DOHH2 (cell line): ENCODE results near the gene SIPA1L3.

Experiments used
- H3F3A ChIP-seq: fragments of 200-600 bp; sonication (generic), shearing (Covaris generic); 2 replicates; pipeline ENCODE4 v1.6.0; 2016; ENCODE audit warnings: antibody characterized with exemption, mild to moderate bottlenecking; ENCODE audit not compliant: control insufficient read depth, insufficient read depth
- H3K27ac ChIP-seq: fragments of 200-600 bp; sonication (generic); 2 replicates; pipeline ENCODE4 v1.5.1; 2014; ENCODE audit warnings: low read depth, mild to moderate bottlenecking, low read length, moderate library complexity
- H3K27me3 ChIP-seq: fragments of 200-600 bp; sonication (generic); 2 replicates; pipeline ENCODE4 v1.6.1; 2014; ENCODE audit warnings: mild to moderate bottlenecking, low read length, mixed read lengths; ENCODE audit not compliant: control insufficient read depth
- H3K36me3 ChIP-seq: fragments of 200-600 bp; sonication (generic); 2 replicates; pipeline ENCODE4 v1.6.1; 2014; ENCODE audit warnings: mild to moderate bottlenecking, low read length, moderate library complexity, mixed read lengths; ENCODE audit not compliant: control insufficient read depth
- H3K4me1 ChIP-seq: fragments of 200-600 bp; sonication (generic); 2 replicates; pipeline ENCODE4 v1.6.1; 2014; ENCODE audit warnings: mild to moderate bottlenecking, low read length, mixed read lengths; ENCODE audit not compliant: control insufficient read depth
- H3K4me2 ChIP-seq: fragments of 200-600 bp; sonication (generic); 2 replicates; pipeline ENCODE4 v1.6.0; 2014; ENCODE audit warnings: mild to moderate bottlenecking, low read length, moderate library complexity
- H3K4me3 ChIP-seq: fragments of 200-600 bp; sonication (generic); 2 replicates; pipeline ENCODE4 v1.5.1; 2014; ENCODE audit warnings: mild to moderate bottlenecking, low read length, mixed read lengths
- H3K79me2 ChIP-seq: fragments of 200-600 bp; sonication (generic); 2 replicates; pipeline ENCODE4 v1.6.1; 2014; ENCODE audit warnings: mild to moderate bottlenecking, low read length, mixed read lengths; ENCODE audit not compliant: control insufficient read depth
- H3K9me2 ChIP-seq: fragments of 200-600 bp; sonication (generic); replicated peaks from 2 replicates; pipeline ENCODE4 v1.6.1; 2014; ENCODE audit warnings: mild to moderate bottlenecking, low read length, mixed read lengths; ENCODE audit not compliant: control insufficient read depth
- H3K9me3 ChIP-seq: fragments of 200-600 bp; sonication (generic); 2 replicates; pipeline ENCODE4 v1.6.1; 2014; ENCODE audit warnings: antibody characterized with exemption, low read length, mixed read lengths; ENCODE audit not compliant: control insufficient read depth, insufficient read depth
- H4K20me1 ChIP-seq: fragments of 200-600 bp; sonication (generic); 2 replicates; pipeline ENCODE4 v1.6.0; 2014; ENCODE audit warnings: low read depth, mild to moderate bottlenecking, antibody characterized with exemption, low read length, moderate library complexity; ENCODE audit not compliant: control insufficient read depth, insufficient read depth
- EZH2phosphoT487 ChIP-seq: fragments of 200-600 bp; sonication (generic); IDR thresholded peaks from 2 replicates; pipeline ENCODE4 v1.6.1; 2017; ENCODE audit warnings: borderline replicate concordance, mild to moderate bottlenecking, antibody characterized with exemption, low read length, moderate library complexity, mixed read lengths
- TF ChIP-seq, protein P1 (sequence below): fragments of 200-600 bp; sonication (generic); IDR thresholded peaks from one replicate; pipeline ENCODE4 v1.5.1; 2014; ENCODE audit warnings: antibody characterized with exemption, mild to moderate bottlenecking, low read depth, low read length; ENCODE audit not compliant: poor library complexity, severe bottlenecking

SIPA1L3 gene

DNA sequence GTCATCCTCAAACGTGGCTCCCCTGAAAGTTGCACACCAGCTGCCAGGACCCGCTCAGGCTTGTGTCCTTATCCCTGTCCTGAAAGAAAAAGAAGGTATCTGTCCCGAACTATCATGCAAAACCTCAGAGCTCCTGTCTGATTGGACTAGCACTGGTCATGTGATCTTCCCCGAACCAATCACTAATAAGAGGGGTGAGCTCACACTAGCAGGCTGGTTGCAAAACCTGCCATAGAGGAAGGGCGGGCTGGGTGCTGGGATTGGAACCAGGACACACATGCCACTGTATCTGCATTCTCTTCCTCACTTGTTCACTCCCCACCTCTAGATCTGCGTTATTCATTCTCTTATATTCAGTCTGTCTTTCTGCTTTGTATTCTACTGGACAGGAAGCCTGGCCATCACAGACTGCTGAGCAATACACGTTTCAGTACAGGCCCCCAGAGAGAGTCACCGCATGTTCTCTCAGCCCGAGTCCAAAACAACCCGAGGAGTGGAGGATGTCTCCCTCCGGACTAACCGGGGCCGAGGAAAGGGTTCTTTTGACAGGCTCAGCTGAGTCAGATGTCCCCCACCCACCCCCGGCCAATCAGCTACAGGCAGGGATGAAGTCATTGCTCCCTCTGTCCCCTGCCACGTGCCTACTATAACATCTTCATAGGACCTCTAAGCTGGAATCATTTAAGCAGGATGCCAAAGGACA is 97.7 kb downstream of the SIPA1L3 start:
- Histone ChIP-seq H3K9me3 (no peaks in the 10 kb centered on the region), H3K4me1 (peaks cover 66% of the 10 kb centered on the region), H3K4me3 (peak overlapping the region; percentile 62), H3K36me3 (peaks cover 9% of the 10 kb centered on the region; the same call in 1 of the 2 replicates), H4K20me1 (no peaks in the 10 kb centered on the region), H3K4me2 (peak overlapping the region; percentile 96), H3K27me3 (no peaks in the 10 kb centered on the region), H3K79me2 (peaks cover 56% of the 10 kb centered on the region), H3F3A (peaks cover 10% of the 10 kb centered on the region; the same call in 1 of the 2 replicates), H3K9me2 (no peaks in the 10 kb centered on the region), H3K27ac (peak overlapping the region; percentile 67)
- TF ChIP-seq, protein P1, sequence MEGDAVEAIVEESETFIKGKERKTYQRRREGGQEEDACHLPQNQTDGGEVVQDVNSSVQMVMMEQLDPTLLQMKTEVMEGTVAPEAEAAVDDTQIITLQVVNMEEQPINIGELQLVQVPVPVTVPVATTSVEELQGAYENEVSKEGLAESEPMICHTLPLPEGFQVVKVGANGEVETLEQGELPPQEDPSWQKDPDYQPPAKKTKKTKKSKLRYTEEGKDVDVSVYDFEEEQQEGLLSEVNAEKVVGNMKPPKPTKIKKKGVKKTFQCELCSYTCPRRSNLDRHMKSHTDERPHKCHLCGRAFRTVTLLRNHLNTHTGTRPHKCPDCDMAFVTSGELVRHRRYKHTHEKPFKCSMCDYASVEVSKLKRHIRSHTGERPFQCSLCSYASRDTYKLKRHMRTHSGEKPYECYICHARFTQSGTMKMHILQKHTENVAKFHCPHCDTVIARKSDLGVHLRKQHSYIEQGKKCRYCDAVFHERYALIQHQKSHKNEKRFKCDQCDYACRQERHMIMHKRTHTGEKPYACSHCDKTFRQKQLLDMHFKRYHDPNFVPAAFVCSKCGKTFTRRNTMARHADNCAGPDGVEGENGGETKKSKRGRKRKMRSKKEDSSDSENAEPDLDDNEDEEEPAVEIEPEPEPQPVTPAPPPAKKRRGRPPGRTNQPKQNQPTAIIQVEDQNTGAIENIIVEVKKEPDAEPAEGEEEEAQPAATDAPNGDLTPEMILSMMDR: no peak
- TF ChIP-seq EZH2phosphoT487: no peak

DNA sequence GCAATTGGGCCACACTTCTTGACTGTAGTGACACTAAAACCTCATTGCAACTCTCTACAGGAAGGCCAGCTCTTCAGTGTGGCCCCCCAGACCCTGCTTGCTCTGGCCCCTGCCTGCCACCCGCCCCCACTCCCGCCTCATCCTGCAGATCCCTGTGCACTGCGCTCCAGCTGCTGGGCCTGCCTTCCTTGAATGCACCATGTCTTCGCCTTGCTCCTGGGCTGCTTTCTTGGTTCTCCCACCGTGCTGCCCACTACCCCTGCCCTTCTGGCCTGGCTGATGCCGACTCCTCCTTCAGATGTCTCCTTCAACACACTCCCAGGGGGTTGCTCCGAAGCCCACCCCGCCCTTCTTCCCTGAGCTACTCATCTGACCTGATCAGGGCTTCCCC is 98.2 kb downstream of the SIPA1L3 start:
- H3K4me1 ChIP-seq: peaks cover 66% of the 10 kb centered on the region

DNA sequence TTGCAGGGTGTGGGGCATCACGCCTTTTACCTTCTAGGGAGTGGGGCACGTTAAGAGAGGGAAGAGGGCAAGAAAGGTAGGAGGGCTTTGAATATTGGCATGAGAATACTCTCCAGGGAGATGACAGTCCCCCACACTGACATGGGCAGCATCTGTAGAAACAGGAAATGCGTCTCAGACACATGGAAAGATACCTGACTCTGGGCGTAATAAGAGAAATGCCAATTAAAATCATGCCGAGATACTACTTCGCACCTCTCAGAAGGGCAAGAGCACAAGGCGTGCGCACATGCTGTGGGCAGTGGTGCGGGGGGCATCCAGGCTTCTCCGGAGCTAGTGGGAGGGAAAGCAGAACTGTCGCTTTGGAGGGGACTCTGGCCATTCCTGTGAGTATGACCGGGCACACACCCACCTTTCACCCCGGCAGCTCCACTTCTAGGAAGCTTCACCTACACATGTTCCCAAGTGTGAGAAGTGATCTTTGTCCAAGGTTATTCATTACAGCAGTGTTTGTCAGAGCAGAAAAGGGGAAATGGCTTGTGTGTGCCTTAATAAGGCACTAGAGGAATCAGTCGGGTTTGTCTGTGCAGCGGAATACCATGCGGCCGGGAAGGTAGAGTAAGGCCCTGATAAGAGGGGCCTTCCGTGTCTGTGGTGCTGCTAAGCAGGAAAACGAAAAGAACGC is 99.5 kb downstream of the SIPA1L3 start:
- H3K9me2 ChIP-seq: no peaks in the 10 kb centered on the region
- H3K4me3 ChIP-seq: no peak overlapping the region; the same call in 1 of the 2 replicates
- peaks cover 75% of the 10 kb centered on the region for H3K4me1 ChIP-seq
- H3K79me2 ChIP-seq: peaks cover 58% of the 10 kb centered on the region
- no peaks in the 10 kb centered on the region for H3K27me3 ChIP-seq
- no peaks in the 10 kb centered on the region for H3K9me3 ChIP-seq
- no peaks in the 10 kb centered on the region for H4K20me1 ChIP-seq
- peaks cover 9% of the 10 kb centered on the region; the same call in 1 of the 2 replicates for H3K36me3 ChIP-seq
- TF ChIP-seq, protein P1: no peak
- TF ChIP-seq EZH2phosphoT487: no peak
- H3K27ac ChIP-seq: no peak overlapping the region
- H3F3A ChIP-seq: peaks cover 3% of the 10 kb centered on the region; the same call in 1 of the 2 replicates
- peak overlapping the region; percentile 96; the same call in 1 of the 2 replicates for H3K4me2 ChIP-seq

More for the DNA sequence above, 98.2 kb downstream of the SIPA1L3 start:
- H4K20me1 ChIP-seq: no peaks in the 10 kb centered on the region
- no peaks in the 10 kb centered on the region for H3K9me3 ChIP-seq
- peaks cover 58% of the 10 kb centered on the region for H3K79me2 ChIP-seq
- H3K9me2 ChIP-seq: no peaks in the 10 kb centered on the region
- peak overlapping the region; percentile 7; the same call in 1 of the 2 replicates for H3K27ac ChIP-seq
- TF ChIP-seq, protein P1: no peak
- no peak for TF ChIP-seq EZH2phosphoT487
- H3K4me2 ChIP-seq: peak overlapping the region; percentile 96
- peaks cover 9% of the 10 kb centered on the region; the same call in 1 of the 2 replicates for H3K36me3 ChIP-seq
- H3K27me3 ChIP-seq: no peaks in the 10 kb centered on the region
- no peak overlapping the region for H3K4me3 ChIP-seq
- H3F3A ChIP-seq: peaks cover 10% of the 10 kb centered on the region; the same call in 1 of the 2 replicates
